HL-60 (cell line): ENCODE measurements around the gene GRAMD1A.

ENCODE experiments used
- DNase-seq, 2 experiments: peaks; one replicate each; pipeline ENCODE4 v3.0.0-alpha.2; 2010 to 2020; ENCODE audit warnings: low read depth in 1 of 2, low spot score in 1 of 2
- H3K27ac ChIP-seq: fragments of 250-450 bp; sonication (Bioruptor Pico); replicated peaks from 2 replicates; pipeline ENCODE4 v1.5.1; 2020; ENCODE audit warnings: mild to moderate bottlenecking, moderate library complexity
- H3K27me3 ChIP-seq: fragments of 250-450 bp; sonication (Bioruptor Pico); 2 replicates; pipeline ENCODE4 v1.5.1; 2021; ENCODE audit warnings: mild to moderate bottlenecking, moderate library complexity; ENCODE audit not compliant: insufficient read depth, poor library complexity, severe bottlenecking
- H3K4me3 ChIP-seq: replicated peaks from 2 replicates; pipeline ENCODE4 v1.5.1; 2011; ENCODE audit warnings: mild to moderate bottlenecking, control low read depth, low read length; ENCODE audit not compliant: insufficient read depth
- CTCF ChIP-seq: IDR thresholded peaks from one replicate; pipeline ENCODE4 v1.5.1; 2011; ENCODE audit warnings: low read length, control low read depth, inconsistent platforms; ENCODE audit not compliant: insufficient read depth
- GABPA ChIP-seq: IDR thresholded peaks from 2 replicates; pipeline ENCODE4 v1.6.1; 2012; ENCODE audit warnings: low read depth
- POLR2AphosphoS5 ChIP-seq: IDR thresholded peaks from 2 replicates; pipeline ENCODE4 v1.6.1; 2012; ENCODE audit warnings: low read depth
- REST ChIP-seq: IDR thresholded peaks from 2 replicates; pipeline ENCODE4 v1.6.1; 2012; ENCODE audit warnings: low read depth; ENCODE audit not compliant: insufficient replicate concordance
- SPI1 ChIP-seq: IDR thresholded peaks from 2 replicates; pipeline ENCODE4 v1.6.1; 2012; ENCODE audit warnings: low read depth, mild to moderate bottlenecking, borderline replicate concordance

Gene GRAMD1A

GRCh38 chr19:35061583-35062373, 61.7 kb downstream of the GRAMD1A start:
- H3K4me3 ChIP-seq: no peak overlapping the region
- H3K27me3 ChIP-seq: no peaks in the 10 kb centered on the region
- no peak for DNase-seq
- no peak overlapping the region for H3K27ac ChIP-seq
- TF ChIP-seq SPI1: no peak

GRCh38 chr19:35062942-35063341, 62.8 kb downstream of the GRAMD1A start:
- Histone ChIP-seq H3K27me3 (no peaks in the 10 kb centered on the region), H3K4me3 (no peak overlapping the region), H3K27ac (no peak overlapping the region)
- no peak for TF ChIP-seq CTCF
- TF ChIP-seq GABPA: no peak
- no peak for TF ChIP-seq POLR2AphosphoS5
- TF ChIP-seq SPI1: no peak
- no peak for TF ChIP-seq REST
- no peak for DNase-seq

GRCh38 chr19:35063940-35064818, 64.1 kb downstream of the GRAMD1A start:
- Histone ChIP-seq H3K27ac (no peak overlapping the region), H3K27me3 (no peaks in the 10 kb centered on the region), H3K4me3 (no peak overlapping the region)
- TF ChIP-seq REST (no peak), POLR2AphosphoS5 (no peak), CTCF (no peak), SPI1 (no peak), GABPA (no peak)
- DNase-seq: no peak

GRCh38 chr19:35065574-35065973, 65.5 kb downstream of the GRAMD1A start:
- no peak for DNase-seq
- H3K27me3 ChIP-seq: no peaks in the 10 kb centered on the region
- TF ChIP-seq REST (no peak), CTCF (no peak), SPI1 (no peak), POLR2AphosphoS5 (no peak), GABPA (no peak)
- H3K27ac ChIP-seq: no peak overlapping the region
- no peak overlapping the region for H3K4me3 ChIP-seq
